ENCODE measurements around the gene WDFY1.

DNA sequence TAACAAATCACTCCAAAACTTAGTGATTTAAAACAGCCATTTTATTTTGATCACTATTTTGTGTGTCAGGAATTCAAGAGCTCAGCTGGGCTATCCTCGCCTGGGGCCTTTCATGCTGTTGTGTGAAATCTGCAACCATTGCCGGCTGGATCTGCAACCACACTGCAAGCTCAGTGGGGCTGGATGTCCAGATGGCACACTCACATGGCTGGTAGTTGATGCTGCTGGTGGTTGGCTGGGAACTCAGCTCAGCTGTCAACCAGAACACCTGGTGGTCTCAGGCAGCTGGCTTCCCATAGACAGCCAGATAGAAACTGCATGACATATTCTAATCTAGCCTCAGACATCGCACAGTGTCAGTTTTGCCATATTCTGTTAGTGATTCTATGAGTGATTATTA, 77.1 kb downstream of the WDFY1 start:
- TF ChIP-seq, protein P1, sequence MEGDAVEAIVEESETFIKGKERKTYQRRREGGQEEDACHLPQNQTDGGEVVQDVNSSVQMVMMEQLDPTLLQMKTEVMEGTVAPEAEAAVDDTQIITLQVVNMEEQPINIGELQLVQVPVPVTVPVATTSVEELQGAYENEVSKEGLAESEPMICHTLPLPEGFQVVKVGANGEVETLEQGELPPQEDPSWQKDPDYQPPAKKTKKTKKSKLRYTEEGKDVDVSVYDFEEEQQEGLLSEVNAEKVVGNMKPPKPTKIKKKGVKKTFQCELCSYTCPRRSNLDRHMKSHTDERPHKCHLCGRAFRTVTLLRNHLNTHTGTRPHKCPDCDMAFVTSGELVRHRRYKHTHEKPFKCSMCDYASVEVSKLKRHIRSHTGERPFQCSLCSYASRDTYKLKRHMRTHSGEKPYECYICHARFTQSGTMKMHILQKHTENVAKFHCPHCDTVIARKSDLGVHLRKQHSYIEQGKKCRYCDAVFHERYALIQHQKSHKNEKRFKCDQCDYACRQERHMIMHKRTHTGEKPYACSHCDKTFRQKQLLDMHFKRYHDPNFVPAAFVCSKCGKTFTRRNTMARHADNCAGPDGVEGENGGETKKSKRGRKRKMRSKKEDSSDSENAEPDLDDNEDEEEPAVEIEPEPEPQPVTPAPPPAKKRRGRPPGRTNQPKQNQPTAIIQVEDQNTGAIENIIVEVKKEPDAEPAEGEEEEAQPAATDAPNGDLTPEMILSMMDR (IDR thresholded peaks at IDR 0.05; ENCODE audit: low read depth, low read length, poor library complexity, severe bottlenecking) = no peak
- no peak for TF ChIP-seq EZH2phosphoT487 (IDR thresholded peaks at IDR 0.05; ENCODE audit: borderline replicate concordance, low read length)
